Esophagus (tissue), 2 donors: ENCODE results near the gene KNDC1. TPM values are rescaled to one million over a fixed set of nuclear protein-coding genes. Genes with fewer than 3 reads are reported as not detected.

Experiments used
- H3K27ac ChIP-seq, 2 donors: one replicate each; pipeline ENCODE4 v1.5.1; 2013; ENCODE audit warnings: low read depth in 2 of 2, mild to moderate bottlenecking in 2 of 2, inconsistent platforms in 1 of 2, low read length in 1 of 2, moderate library complexity in 1 of 2
- H3K27me3 ChIP-seq, 2 donors: one replicate each; pipeline ENCODE4 v1.6.1; 2013; ENCODE audit warnings: low read length in 2 of 2, control low read depth in 1 of 2, mild to moderate bottlenecking in 1 of 2; ENCODE audit not compliant: insufficient read depth in 2 of 2, control insufficient read depth in 1 of 2
- H3K36me3 ChIP-seq, 2 donors: one replicate each; pipeline ENCODE4 v1.6.1; 2013; ENCODE audit warnings: low read length in 1 of 2; ENCODE audit not compliant: control insufficient read depth in 2 of 2, insufficient read depth in 2 of 2
- H3K4me1 ChIP-seq, 2 donors: one replicate each; pipeline ENCODE4 v1.6.1; 2013; ENCODE audit warnings: low read length in 1 of 2; ENCODE audit not compliant: control insufficient read depth in 2 of 2, insufficient read depth in 2 of 2
- H3K4me3 ChIP-seq, 2 donors: one replicate each; pipeline ENCODE4 v1.5.1; 2013; ENCODE audit warnings: low read length in 2 of 2, mild to moderate bottlenecking in 2 of 2, low read depth in 1 of 2, moderate library complexity in 1 of 2
- H3K9me3 ChIP-seq, 2 donors: one replicate each; pipeline ENCODE4 v1.6.1; 2013; ENCODE audit warnings: mild to moderate bottlenecking in 2 of 2, low read depth in 1 of 2, low read length in 1 of 2, moderate library complexity in 1 of 2; ENCODE audit not compliant: control insufficient read depth in 2 of 2, insufficient read depth in 1 of 2
- WGBS, 2 donors: extraction: QIAGEN DNeasy Blood & Tissue Kit; methylation state at CpG; one replicate each; pipeline ENCODE4 v1.1.7; 2013; 5-methylcytosine and 5-hydroxymethylcytosine counted together
- polyA plus RNA-seq, 2 donors: library from polyadenylated mRNA; stranded (reverse); fragments of 200-250 nt; gene quantifications; one replicate each; pipeline ENCODE4 v1.2.3, GENCODE V29; 2013
- donor health status: healthy with polysubstance abuse.
- donor health status: Bipolar disorder and iron deficiency.

The KNDC1 gene
- polyA plus RNA-seq, 2 donors, result 0.16 to 0.39 TPM

- Histone ChIP-seq H3K27me3 (peaks cover 0 to 3% of the 10 kb centered on the region in 2 donors), H3K9me3 (peaks cover 0 to 4% of the 10 kb centered on the region in 2 donors), H3K4me3 (no peak overlapping the region), H3K27ac (no peak overlapping the region), H3K36me3 (no peaks in the 10 kb centered on the region), H3K4me1 (peaks cover 0 to 3% of the 10 kb centered on the region in 2 donors)
- WGBS, 2 donors, result 56 to 57% methylated on average over 14 of the region's 14 CpGs
Observed at GRCh38 chr10:133243593-133243992, 83.6 kb downstream of the KNDC1 start.

- Histone ChIP-seq H3K36me3 (no peaks in the 10 kb centered on the region), H3K27ac (no peak overlapping the region), H3K27me3 (no peaks in the 10 kb centered on the region), H3K9me3 (peaks cover 0 to 4% of the 10 kb centered on the region in 2 donors), H3K4me3 (no peak overlapping the region), H3K4me1 (peaks cover 0 to 3% of the 10 kb centered on the region in 2 donors)
- WGBS, 2 donors, result 49 to 54% methylated on average over 30 to 33 of the region's 33 CpGs
Observed at GRCh38 chr10:133245439-133246235, 85.6 kb downstream of the KNDC1 start.

DNA sequence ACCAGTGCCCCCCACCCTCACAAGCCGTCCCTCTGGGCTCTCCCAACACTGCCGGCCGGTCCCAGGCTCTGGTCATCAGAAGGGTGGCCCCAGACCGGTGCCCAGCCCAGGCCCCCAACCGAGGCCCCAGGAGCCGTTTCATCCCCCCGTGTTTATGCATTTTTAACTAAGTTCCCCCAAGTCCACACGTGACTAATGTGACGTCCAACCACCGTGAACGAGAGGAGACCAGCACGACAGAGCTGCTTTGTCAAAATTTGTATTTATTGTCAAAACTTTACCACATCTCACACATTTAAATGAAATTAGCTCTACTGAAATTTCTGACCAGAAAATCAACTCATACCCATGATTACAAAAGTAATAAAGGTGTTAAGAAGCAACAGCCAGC is 86.2 kb downstream of the KNDC1 start:
- no peaks in the 10 kb centered on the region for H3K27me3 ChIP-seq
- no peaks in the 10 kb centered on the region for H3K36me3 ChIP-seq
- no peak overlapping the region for H3K4me3 ChIP-seq
- no peak overlapping the region for H3K27ac ChIP-seq
- WGBS, 2 donors, result 43 to 52% methylated on average over 12 of the region's 12 CpGs
- H3K4me1 ChIP-seq, result peaks cover 0 to 2% of the 10 kb centered on the region in 2 donors
- peaks cover 0 to 4% of the 10 kb centered on the region in 2 donors for H3K9me3 ChIP-seq

DNA sequence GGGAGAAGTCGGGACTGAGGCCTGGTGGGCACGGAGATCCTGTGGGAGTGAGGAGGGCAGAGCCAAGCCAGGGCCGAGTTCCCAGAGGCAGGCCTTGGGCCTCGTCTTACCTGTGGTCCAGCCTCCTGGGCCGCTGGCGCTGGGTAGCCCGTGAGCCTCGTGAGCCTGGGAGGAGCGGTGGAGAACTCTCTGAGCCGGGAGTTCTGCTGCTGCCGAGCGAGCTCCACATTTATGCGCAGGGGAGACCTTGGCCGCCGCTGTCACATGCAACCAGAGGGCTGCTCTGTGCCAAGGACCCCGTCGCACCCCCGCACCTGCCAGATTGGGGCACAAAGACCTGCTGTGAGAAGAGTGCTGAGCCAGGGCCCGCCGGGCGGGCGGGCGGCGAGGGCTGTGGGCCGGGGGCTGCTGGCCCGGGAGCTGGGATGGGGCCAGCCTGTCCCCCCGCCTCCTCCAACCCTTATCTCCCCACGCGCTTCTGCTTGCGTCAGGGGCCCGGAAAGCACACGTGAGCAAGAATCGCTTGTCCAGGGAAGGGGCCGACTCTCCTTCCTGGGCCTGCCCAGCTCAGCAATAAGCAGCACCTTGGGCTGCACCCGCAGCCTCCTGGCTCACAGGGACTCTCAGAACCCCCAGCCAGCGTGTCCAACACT is 87.8 kb downstream of the KNDC1 start:
- Histone ChIP-seq H3K9me3 (peaks cover 0 to 4% of the 10 kb centered on the region in 2 donors), H3K4me3 (no peak overlapping the region), H3K27me3 (no peaks in the 10 kb centered on the region), H3K27ac (no peak overlapping the region), H3K36me3 (no peaks in the 10 kb centered on the region), H3K4me1 (no peaks in the 10 kb centered on the region)
- 82 to 84% methylated on average over 36 of the region's 36 CpGs for WGBS, 2 donors

DNA sequence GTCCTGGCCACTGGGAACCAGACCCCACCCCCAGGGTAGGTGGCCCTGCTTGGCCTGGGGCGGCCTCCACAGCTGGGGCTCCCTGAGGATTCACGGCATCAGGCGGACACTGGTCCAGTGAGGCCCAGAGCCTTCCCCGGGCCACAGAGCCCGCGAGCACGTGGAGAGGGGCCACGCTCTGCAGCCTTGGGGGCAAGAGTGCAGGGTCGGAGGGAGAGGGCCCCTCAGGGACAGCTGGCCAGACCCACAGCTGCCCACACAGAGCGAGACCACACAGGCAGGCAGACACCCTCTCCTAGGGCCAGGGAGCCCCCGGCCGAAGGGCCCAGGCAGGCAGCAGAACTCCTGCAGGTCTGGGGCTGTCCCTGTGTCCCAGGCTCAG is 88.3 kb downstream of the KNDC1 start:
- Histone ChIP-seq H3K4me3 (no peak overlapping the region), H3K36me3 (no peaks in the 10 kb centered on the region), H3K27ac (no peak overlapping the region), H3K27me3 (no peaks in the 10 kb centered on the region), H3K4me1 (no peaks in the 10 kb centered on the region), H3K9me3 (no peaks in the 10 kb centered on the region)
- WGBS, 2 donors, result 85 to 90% methylated on average over 12 of the region's 12 CpGs

DNA sequence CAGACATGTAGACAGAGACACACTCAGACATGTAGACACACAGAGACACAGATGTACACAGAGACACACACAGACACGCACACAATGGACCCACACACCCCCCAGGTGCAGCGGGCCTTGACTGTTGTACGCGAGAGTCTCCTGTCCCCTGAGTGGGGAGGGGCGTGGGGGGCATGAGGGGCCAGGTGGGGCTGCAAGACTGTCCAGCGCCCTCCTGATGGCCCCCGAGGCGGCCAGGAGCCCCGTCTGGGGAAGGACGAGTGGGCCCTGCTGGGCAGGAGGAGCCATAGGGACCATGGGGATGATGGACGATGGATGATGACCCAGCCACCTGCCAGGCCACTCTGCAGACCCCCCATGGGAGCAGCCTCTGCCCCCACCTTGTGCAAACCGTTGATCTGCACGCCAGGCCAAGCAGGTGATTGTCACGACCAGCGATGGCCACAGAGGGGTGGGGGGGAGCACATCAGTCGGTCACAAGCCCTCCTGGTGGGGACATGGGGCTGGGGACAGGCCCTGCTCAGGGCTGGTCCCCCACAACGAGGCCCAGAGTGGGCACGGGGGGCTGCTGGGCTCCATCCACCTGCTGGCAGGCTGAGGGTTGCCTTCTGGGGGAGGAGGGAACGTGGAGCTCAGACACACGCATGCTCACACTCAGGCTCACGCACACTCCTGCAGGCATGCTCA is 89.2 kb downstream of the KNDC1 start:
- Histone ChIP-seq H3K9me3 (no peaks in the 10 kb centered on the region), H3K27me3 (no peaks in the 10 kb centered on the region), H3K27ac (no peak overlapping the region), H3K4me1 (no peaks in the 10 kb centered on the region), H3K36me3 (no peaks in the 10 kb centered on the region), H3K4me3 (no peak overlapping the region)
- WGBS, 2 donors, result 67 to 73% methylated on average over 21 of the region's 21 CpGs

DNA sequence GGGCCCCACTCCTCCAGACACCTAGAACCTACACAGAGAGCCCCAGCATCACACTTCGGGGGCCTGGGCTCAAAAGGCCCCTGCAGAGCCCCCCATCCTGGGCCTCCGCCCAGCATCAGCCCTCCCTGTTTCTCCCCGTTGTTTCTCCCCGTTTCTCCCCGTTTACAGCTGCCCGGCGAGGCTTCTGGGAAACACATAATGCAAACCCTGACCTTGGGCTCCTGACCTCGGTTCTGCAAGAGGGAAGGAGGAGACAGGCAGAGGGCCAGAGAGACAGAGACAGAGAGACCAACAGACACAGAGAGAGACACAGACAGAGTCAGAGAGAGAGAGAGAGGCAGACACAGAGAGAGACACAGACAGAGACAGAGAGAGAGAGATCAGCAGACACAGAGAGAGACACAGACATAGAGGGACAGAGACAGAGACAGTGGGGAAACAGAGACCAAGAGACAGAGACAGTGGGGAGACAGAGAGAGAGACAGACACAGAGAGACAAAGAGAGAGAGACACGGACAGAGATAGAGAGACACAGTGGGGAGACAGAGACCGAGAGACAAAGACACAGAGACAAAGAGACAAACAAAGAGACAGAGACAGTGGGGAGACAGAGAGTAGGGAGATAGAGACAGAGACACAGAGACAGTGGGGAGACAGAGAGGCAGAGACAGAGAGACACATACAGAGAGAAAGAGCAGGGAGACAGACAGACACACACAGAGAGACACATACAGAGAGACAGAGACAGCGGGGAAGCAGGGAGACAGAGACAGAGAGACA is 90.1 kb downstream of the KNDC1 start:
- Histone ChIP-seq H3K27me3 (no peaks in the 10 kb centered on the region), H3K4me1 (no peaks in the 10 kb centered on the region), H3K9me3 (no peaks in the 10 kb centered on the region), H3K36me3 (no peaks in the 10 kb centered on the region), H3K27ac (no peak overlapping the region), H3K4me3 (no peak overlapping the region)
- 47 to 48% methylated on average over 11 of the region's 11 CpGs for WGBS, 2 donors

GRCh38 chr10:133251388-133252222 is 91.6 kb downstream of the KNDC1 start:
- Histone ChIP-seq H3K36me3 (no peaks in the 10 kb centered on the region), H3K27me3 (no peaks in the 10 kb centered on the region), H3K9me3 (no peaks in the 10 kb centered on the region), H3K4me1 (no peaks in the 10 kb centered on the region), H3K27ac (no peak overlapping the region), H3K4me3 (no peak overlapping the region)
- WGBS, 2 donors, result 56 to 62% methylated on average over 26 to 28 of the region's 28 CpGs

GRCh38 chr10:133252223-133252552 is 92.2 kb downstream of the KNDC1 start:
- peaks cover 0 to under 1% of the 10 kb centered on the region in 2 donors for H3K4me1 ChIP-seq
- H3K4me3 ChIP-seq, result no peak overlapping the region
- H3K9me3 ChIP-seq, result no peaks in the 10 kb centered on the region
- WGBS, 2 donors, result 74 to 84% methylated on average over 4 to 12 of the region's 12 CpGs
- H3K36me3 ChIP-seq, result no peaks in the 10 kb centered on the region
- H3K27ac ChIP-seq, result no peak overlapping the region
- no peaks in the 10 kb centered on the region for H3K27me3 ChIP-seq
